Progenitor cell of endocrine pancreas (in vitro differentiated cells): ENCODE results near the gene SLC6A6. TPM values are rescaled to one million over a fixed set of nuclear protein-coding genes. Genes with fewer than 3 reads are reported as not detected.

Experiments used
- DNase-seq: peaks from one replicate; pipeline ENCODE4 v3.0.0; 2021; ENCODE audit warnings: low spot score; ENCODE audit not compliant: unreplicated experiment
- H3K27ac Mint-ChIP-seq: 2 replicates; pipeline ENCODE4 v1.8.0; 2021; ENCODE audit warnings: mild to moderate bottlenecking, moderate library complexity, mixed read lengths
- H3K27me3 Mint-ChIP-seq: 2 replicates; pipeline ENCODE4 v1.8.0; 2021; ENCODE audit warnings: mixed read lengths
- H3K36me3 Mint-ChIP-seq: 2 replicates; pipeline ENCODE4 v1.8.0; 2022; ENCODE audit warnings: mixed read lengths; ENCODE audit not compliant: insufficient read depth
- H3K4me1 Mint-ChIP-seq: 2 replicates; pipeline ENCODE4 v1.8.0; 2021; ENCODE audit warnings: low read depth, mixed read lengths
- H3K4me3 Mint-ChIP-seq: 2 replicates; pipeline ENCODE4 v1.8.0; 2021; ENCODE audit warnings: low read depth, mild to moderate bottlenecking, moderate library complexity, mixed read lengths
- H3K9me3 Mint-ChIP-seq: 2 replicates; pipeline ENCODE4 v1.8.0; 2021; ENCODE audit warnings: low read depth, mixed read lengths
- total RNA-seq: library from RNA; stranded (reverse); gene quantifications from 2 replicates; pipeline ENCODE4 v1.2.1, GENCODE V29; 2021
- TF ChIP-seq, protein P1 (sequence below): fragments of 200-600 bp; sonication (generic); IDR thresholded peaks from one replicate; pipeline ENCODE4 v1.5.0; 2021; ENCODE audit warnings: antibody characterized with exemption, mild to moderate bottlenecking; ENCODE audit not compliant: unreplicated experiment

The SLC6A6 gene
- total RNA-seq, 1 donor from 2014 or later = 23.8 TPM

DNA sequence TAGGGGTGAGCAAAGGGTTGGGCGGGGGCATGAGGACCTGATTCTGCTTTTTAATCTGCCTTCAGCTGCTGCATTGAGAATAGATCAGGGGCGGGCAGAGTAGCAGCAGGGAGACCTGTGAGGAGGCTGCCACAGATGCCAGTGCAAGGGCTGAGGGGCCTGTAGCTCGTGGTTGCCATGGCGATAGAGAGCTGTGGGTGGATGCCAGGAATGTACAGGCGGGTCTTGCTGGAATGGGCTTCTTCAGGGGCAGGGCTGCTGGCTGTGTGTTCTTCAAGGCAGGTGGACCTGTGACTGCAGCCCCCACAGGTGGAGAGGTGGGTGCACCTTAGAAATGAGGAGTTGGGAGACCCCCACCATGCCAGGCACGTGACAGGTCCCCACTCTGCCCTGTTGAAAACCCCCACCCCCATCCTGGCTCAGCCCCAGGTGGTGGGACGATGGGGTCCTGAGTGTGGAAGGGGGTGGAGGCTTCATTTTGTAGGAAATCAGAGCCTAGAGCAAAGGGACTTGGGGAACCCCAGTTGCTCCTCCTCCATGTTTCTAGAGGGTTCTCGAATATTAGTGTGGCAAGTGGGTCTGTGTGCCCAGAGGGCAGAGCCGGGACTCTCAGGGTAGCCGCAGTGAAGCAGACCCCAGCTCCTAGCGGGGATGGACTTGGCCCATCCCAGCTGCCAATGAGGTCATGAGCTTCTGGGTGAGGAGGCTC is 38.3 kb downstream of the SLC6A6 start:
- no peaks in the 10 kb centered on the region for H3K27me3 Mint-ChIP-seq
- no peaks in the 10 kb centered on the region for H3K9me3 Mint-ChIP-seq
- H3K4me3 Mint-ChIP-seq = no peak overlapping the region
- TF ChIP-seq, protein P1, sequence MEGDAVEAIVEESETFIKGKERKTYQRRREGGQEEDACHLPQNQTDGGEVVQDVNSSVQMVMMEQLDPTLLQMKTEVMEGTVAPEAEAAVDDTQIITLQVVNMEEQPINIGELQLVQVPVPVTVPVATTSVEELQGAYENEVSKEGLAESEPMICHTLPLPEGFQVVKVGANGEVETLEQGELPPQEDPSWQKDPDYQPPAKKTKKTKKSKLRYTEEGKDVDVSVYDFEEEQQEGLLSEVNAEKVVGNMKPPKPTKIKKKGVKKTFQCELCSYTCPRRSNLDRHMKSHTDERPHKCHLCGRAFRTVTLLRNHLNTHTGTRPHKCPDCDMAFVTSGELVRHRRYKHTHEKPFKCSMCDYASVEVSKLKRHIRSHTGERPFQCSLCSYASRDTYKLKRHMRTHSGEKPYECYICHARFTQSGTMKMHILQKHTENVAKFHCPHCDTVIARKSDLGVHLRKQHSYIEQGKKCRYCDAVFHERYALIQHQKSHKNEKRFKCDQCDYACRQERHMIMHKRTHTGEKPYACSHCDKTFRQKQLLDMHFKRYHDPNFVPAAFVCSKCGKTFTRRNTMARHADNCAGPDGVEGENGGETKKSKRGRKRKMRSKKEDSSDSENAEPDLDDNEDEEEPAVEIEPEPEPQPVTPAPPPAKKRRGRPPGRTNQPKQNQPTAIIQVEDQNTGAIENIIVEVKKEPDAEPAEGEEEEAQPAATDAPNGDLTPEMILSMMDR = no peak
- H3K36me3 Mint-ChIP-seq = peaks cover 8% of the 10 kb centered on the region
- DNase-seq = no peak
- H3K4me1 Mint-ChIP-seq = peaks cover 3% of the 10 kb centered on the region
- H3K27ac Mint-ChIP-seq = peak overlapping the region; percentile 76

DNA sequence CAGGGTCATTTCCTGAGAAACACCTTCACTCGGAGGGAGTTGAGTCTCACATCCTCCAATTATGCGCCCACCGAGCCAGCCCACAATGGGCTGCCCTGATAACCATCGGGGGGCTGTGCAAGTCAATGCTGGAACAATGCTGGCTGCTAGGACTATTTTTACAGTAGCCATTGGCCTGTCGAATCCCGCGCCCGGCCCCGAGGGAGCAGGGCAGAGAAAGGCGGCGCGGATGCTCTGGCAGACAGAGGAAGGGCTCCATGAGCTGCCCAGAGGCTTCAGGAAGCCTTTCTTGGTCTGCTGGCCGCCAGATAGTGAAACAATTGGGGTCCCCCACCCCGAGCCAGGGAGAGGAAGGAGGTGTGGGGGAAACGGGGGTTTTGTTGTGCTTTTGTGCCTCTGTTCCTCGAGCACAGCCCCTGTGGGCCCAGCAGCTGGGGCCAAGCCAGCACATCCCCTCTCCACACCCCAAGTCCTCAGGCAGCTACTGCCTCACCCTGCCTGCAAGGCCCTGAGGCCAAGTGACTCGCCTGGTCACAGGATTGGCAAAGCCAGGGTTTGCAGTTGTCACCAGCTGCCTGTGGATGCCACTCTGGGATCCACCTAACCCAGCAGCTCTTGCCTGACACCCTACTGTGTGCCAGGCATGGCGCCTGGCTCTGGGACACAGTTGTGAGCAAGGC is 39.0 kb downstream of the SLC6A6 start:
- DNase-seq = no peak
- H3K36me3 Mint-ChIP-seq = peaks cover 12% of the 10 kb centered on the region
- no peak overlapping the region for H3K27ac Mint-ChIP-seq
- peaks cover 3% of the 10 kb centered on the region for H3K4me1 Mint-ChIP-seq
- H3K4me3 Mint-ChIP-seq = no peak overlapping the region
- no peaks in the 10 kb centered on the region for H3K9me3 Mint-ChIP-seq
- TF ChIP-seq, protein P1 = no peak
- H3K27me3 Mint-ChIP-seq = no peaks in the 10 kb centered on the region

DNA sequence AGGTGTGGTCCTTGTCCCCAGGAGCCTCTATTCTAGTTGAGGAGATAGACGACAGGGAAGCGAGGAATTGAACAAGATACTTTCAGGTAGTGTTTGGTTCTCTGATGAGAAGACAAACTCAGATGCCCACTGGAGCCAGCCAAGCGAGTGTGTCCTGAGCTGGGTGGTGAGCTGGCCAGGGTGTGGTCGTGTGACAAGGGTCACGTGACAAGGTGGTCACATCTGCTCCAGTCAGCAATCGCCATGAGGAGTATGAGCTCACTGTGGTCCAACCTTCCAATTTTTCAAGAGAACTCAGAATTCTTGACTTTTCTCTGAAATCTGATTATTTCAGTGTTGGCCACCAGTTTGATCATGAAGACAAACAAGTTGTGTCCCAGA is 39.5 kb downstream of the SLC6A6 start:
- no peak overlapping the region for H3K27ac Mint-ChIP-seq
- no peaks in the 10 kb centered on the region for H3K27me3 Mint-ChIP-seq
- no peaks in the 10 kb centered on the region for H3K9me3 Mint-ChIP-seq
- peaks cover 15% of the 10 kb centered on the region for H3K36me3 Mint-ChIP-seq
- H3K4me1 Mint-ChIP-seq = peaks cover 3% of the 10 kb centered on the region
- TF ChIP-seq, protein P1 = no peak
- H3K4me3 Mint-ChIP-seq = no peak overlapping the region
- DNase-seq = no peak

DNA sequence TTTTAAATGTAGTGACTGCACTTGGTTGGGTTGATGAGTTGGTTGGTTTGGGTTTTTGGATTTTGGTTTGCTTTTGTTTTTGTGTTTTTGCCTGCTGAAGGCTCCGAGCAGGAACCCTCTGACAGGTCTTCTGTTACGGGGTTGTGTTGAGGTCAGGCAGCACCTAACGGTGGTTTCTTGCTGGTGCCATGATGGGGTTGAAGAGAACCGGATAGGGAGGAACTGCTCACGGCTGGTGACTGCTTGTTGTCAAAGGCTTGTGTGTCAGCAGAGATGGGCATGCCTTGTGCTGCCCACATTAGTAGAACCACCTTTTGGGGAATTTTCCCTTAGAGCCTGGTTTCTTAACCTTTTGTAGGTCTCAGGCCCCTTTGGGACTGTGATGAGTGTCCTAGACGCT is 42.0 kb downstream of the SLC6A6 start:
- H3K4me1 Mint-ChIP-seq = peaks cover 3% of the 10 kb centered on the region
- no peak for DNase-seq
- no peak overlapping the region for H3K4me3 Mint-ChIP-seq
- TF ChIP-seq, protein P1 = no peak
- peak overlapping the region; percentile 81 for H3K27ac Mint-ChIP-seq
- H3K36me3 Mint-ChIP-seq = peaks cover 29% of the 10 kb centered on the region
- H3K9me3 Mint-ChIP-seq = no peaks in the 10 kb centered on the region
- no peaks in the 10 kb centered on the region for H3K27me3 Mint-ChIP-seq

DNA sequence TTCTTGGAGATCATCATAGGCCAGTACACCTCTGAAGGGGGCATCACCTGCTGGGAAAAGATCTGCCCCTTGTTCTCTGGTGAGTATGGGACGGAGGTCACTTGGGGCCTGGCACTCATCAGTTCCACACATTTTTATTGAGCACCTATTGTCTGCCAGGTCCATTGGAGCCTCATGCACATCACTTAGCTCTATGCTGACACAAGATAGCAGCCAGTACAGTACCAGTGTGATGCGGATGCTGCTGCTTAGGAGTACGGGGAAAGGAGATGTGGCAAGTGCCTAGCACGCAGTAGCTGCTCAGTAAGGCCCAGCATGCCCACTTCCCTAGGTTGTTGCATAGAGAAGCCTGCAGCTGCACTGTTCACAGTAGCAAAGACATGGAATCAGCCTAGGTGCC is 43.4 kb downstream of the SLC6A6 start:
- no peak overlapping the region for H3K27ac Mint-ChIP-seq
- no peaks in the 10 kb centered on the region for H3K27me3 Mint-ChIP-seq
- TF ChIP-seq, protein P1 = no peak
- H3K4me3 Mint-ChIP-seq = no peak overlapping the region
- DNase-seq = no peak
- no peaks in the 10 kb centered on the region for H3K9me3 Mint-ChIP-seq
- H3K36me3 Mint-ChIP-seq = peaks cover 29% of the 10 kb centered on the region
- no peaks in the 10 kb centered on the region for H3K4me1 Mint-ChIP-seq
